B cell (primary cell): ENCODE results near the gene COL21A1. TPM values are rescaled to one million over a fixed set of nuclear protein-coding genes. Genes with fewer than 3 reads are reported as not detected.

Source experiments
- ATAC-seq: fragments of 200-7000 bp; cut with Tn5 transposase; one replicate; pipeline ENCODE4 v1.10.0; 2021; ENCODE audit warnings: low read depth, mild to moderate bottlenecking, moderate number of reproducible peaks, moderate library complexity
- CTCF ChIA-PET: fragments of 350-600 bp; sonication (Branson Sonifier 250); formaldehyde crosslinking; loops from one replicate; lab custom pipeline; 2021; ENCODE audit warnings: antibody characterized with exemption, inconsistent platforms; lab: Charles Lee
- POLR2A ChIA-PET: fragments of 350-600 bp; sonication (Branson Sonifier 250); formaldehyde crosslinking; loops from one replicate; lab custom pipeline; 2021; ENCODE audit warnings: antibody characterized with exemption; lab: Charles Lee
- DNase-seq: peaks from one replicate; pipeline ENCODE4 v3.0.0; 2013
- H2AFZ ChIP-seq: 2 replicates; pipeline ENCODE4 v1.6.1; 2012; ENCODE audit warnings: mild to moderate bottlenecking, low read depth, low read length; ENCODE audit not compliant: insufficient read depth, poor library complexity, severe bottlenecking
- H3K27ac ChIP-seq, 2 donors: 1 replicate in 1 of 2; 2 replicates in 1 of 2; pipeline ENCODE4 v1.5.1; 2012 to 2013; ENCODE audit warnings: low read length in 2 of 2, mild to moderate bottlenecking in 2 of 2, moderate library complexity in 1 of 2
- H3K27me3 ChIP-seq, 4 experiments: fragments of 200-600 bp in 1 of 4; sonication (generic) in 1 of 4; replicated peaks in 1 of 4; 1 replicate in 2 of 4; 2 replicates in 2 of 4; pipeline versions ENCODE4 v1.6.1 to v1.7.0; 2013 to 2016; ENCODE audit warnings: low read length in 3 of 4, mild to moderate bottlenecking in 2 of 4, mixed read lengths in 1 of 4, moderate library complexity in 1 of 4; ENCODE audit not compliant: insufficient read depth in 4 of 4, control insufficient read depth in 3 of 4; ENCODE audit errors: control extremely low read depth in 1 of 4
- H3K36me3 ChIP-seq, 2 experiments: replicated peaks in 1 of 2; 1 replicate in 1 of 2; 2 replicates in 1 of 2; pipeline versions ENCODE4 v1.6.1 to v1.7.1; 2013; ENCODE audit warnings: low read length in 1 of 2; ENCODE audit not compliant: insufficient read depth in 2 of 2, control insufficient read depth in 1 of 2; ENCODE audit errors: control extremely low read depth in 1 of 2, extremely low read depth in 1 of 2
- H3K4me1 ChIP-seq, 2 donors: fragments of 200-600 bp in 1 of 2; sonication (generic) in 1 of 2; 1 replicate in 1 of 2; 2 replicates in 1 of 2; pipeline versions ENCODE4 v1.5.1 to v1.6.1; 2013 to 2017; ENCODE audit warnings: low read length in 2 of 2; ENCODE audit not compliant: control insufficient read depth in 2 of 2, insufficient read depth in 2 of 2
- H3K4me2 ChIP-seq: replicated peaks from 2 replicates; pipeline ENCODE3; 2012; ENCODE audit warnings: mild to moderate bottlenecking, low read depth, low read length; ENCODE audit not compliant: poor library complexity, severe bottlenecking
- H3K4me3 ChIP-seq, 5 experiments: fragments of 200-600 bp in 1 of 5; sonication (generic) in 1 of 5; 1 replicate in 3 of 5; 2 replicates in 2 of 5; pipeline versions ENCODE4 v1.5.1 to v1.7.0; 2011 to 2016; ENCODE audit warnings: low read length in 4 of 5, mild to moderate bottlenecking in 4 of 5, low read depth in 2 of 5, control low read depth in 1 of 5, moderate library complexity in 1 of 5; ENCODE audit not compliant: insufficient read depth in 1 of 5; ENCODE audit errors: control extremely low read depth in 1 of 5, extremely low read depth in 1 of 5
- H3K79me2 ChIP-seq: fragments of 200-600 bp; sonication (generic); one replicate; pipeline ENCODE4 v1.6.0; 2016; ENCODE audit warnings: low read length; ENCODE audit not compliant: control insufficient read depth, insufficient read depth
- H3K9ac ChIP-seq: fragments of 200-600 bp; sonication (generic); 2 replicates; pipeline ENCODE4 v1.6.1; 2017; ENCODE audit warnings: mild to moderate bottlenecking, low read length, moderate library complexity
- H3K9me3 ChIP-seq, 3 donors: one replicate each; pipeline versions ENCODE4 v1.6.1 to v1.7.1; 2013; ENCODE audit warnings: low read length in 2 of 3; ENCODE audit not compliant: control insufficient read depth in 2 of 3, insufficient read depth in 1 of 3; ENCODE audit errors: control extremely low read depth in 1 of 3
- H4K20me1 ChIP-seq: 2 replicates; pipeline ENCODE4 v1.6.0; 2012; ENCODE audit warnings: mild to moderate bottlenecking, low read length; ENCODE audit not compliant: insufficient read depth, control insufficient read depth, poor library complexity, severe bottlenecking
- H3K27ac Mint-ChIP-seq: one replicate; pipeline ENCODE4 v1.8.0; 2021; ENCODE audit warnings: mixed read lengths
- H3K27me3 Mint-ChIP-seq: one replicate; pipeline ENCODE4 v1.8.0; 2021; ENCODE audit warnings: mixed read lengths
- H3K4me1 Mint-ChIP-seq: one replicate; pipeline ENCODE4 v1.8.0; 2021; ENCODE audit warnings: mixed read lengths
- H3K4me3 Mint-ChIP-seq: one replicate; pipeline ENCODE4 v1.8.0; 2021; ENCODE audit warnings: mixed read lengths
- H3K9me3 Mint-ChIP-seq: one replicate; pipeline ENCODE4 v1.8.0; 2022; ENCODE audit warnings: mixed read lengths; ENCODE audit not compliant: insufficient read depth
- EZH2 ChIP-seq: IDR thresholded peaks from 2 replicates; pipeline ENCODE4 v1.6.1; 2012; ENCODE audit warnings: borderline replicate concordance, low read depth, mild to moderate bottlenecking, moderate library complexity, low read length; ENCODE audit not compliant: insufficient read depth, poor library complexity, severe bottlenecking
- WGBS: methylation state at CpG from one replicate; pipeline ENCODE4 v1.1.5; 2013; ENCODE audit warnings: missing lambda C conversion rate; ENCODE audit not compliant: insufficient coverage; 5-methylcytosine and 5-hydroxymethylcytosine counted together
- intact Hi-C: fragments of 100-400 bp; cut with micrococcal nuclease; formaldehyde crosslinking; loops from one replicate; pipeline ENCODE4 v1.10.0; 2022
- polyA plus RNA-seq: library from polyadenylated mRNA; depleted of rRNA; stranded (reverse); fragments of >200 nt; gene quantifications from 2 replicates; pipeline ENCODE4 v1.2.3, GENCODE V29; 2012
- total RNA-seq, 2 donors: library from RNA; stranded (reverse); fragments of 120-200 nt in 1 of 2; gene quantifications; 1 replicate in 1 of 2; 2 replicates in 1 of 2; pipeline versions ENCODE4 v1.2.3 to v1.2.4, GENCODE V29; 2013 to 2022
- TF ChIP-seq, protein P1 (sequence below): fragments of 200-600 bp; IDR thresholded peaks from one replicate; pipeline ENCODE4 v1.8.0; 2022; ENCODE audit warnings: antibody characterized with exemption, mild to moderate bottlenecking

Gene COL21A1
- total and polyA plus RNA-seq, 2 donors (not counting 1 experiment from before 2014, with no cell fraction given): not detected

DNA sequence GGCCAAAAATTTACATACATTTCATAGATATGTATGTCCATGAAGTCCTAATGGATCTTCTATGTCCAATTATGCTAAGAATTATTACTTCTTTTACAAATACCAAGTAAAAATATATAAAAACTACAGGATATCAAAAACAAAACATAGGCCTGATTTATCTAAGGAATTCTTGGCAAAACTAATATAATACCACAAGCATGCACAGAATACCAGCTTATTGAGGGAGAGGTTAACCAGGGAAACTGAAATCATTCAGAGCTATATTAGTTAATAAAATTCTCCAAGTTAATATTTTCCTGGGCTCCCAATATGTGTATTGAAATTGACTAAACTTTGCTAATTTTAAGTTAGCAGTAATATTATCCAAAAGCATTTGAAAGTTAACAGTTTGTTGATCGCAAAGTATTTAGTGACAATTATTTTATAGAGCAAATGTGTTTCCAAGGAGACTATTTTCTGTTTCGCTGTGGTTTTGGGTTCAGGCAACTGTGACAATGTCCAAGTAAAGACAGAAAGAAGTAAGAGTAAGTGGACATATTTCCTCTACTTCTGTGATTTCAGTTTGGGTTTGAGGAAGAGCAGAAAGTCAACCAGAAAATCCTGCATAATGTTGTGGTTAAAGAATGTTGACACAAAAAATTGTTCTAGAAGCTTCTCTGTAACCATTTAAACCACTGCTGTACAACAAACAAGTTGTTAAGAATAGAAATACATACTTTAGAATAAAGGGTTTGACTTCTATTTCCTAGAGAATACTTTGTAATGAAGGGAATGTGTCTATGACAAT lies 167.4 kb downstream of the COL21A1 start:
- H3K27me3 ChIP-seq: no peaks in the 10 kb centered on the region
- no peak overlapping the region for H3K4me2 ChIP-seq
- H3K79me2 ChIP-seq: no peaks in the 10 kb centered on the region
- no peaks in the 10 kb centered on the region for H3K9me3 ChIP-seq
- Mint-ChIP-seq H3K4me1 (no peaks in the 10 kb centered on the region), H3K27ac (no peak overlapping the region), H3K27me3 (no peaks in the 10 kb centered on the region), H3K9me3 (no peaks in the 10 kb centered on the region), H3K4me3 (no peak overlapping the region)
- H3K4me3 ChIP-seq: no peak overlapping the region
- no peak for DNase-seq
- no peak for ATAC-seq
- no peaks in the 10 kb centered on the region for H3K4me1 ChIP-seq
- CTCF ChIA-PET: interaction anchor here (1.1 kb wide), 1 partner anchor 8 kb away, joined by 3 read pairs; no protein-coding TSS in a partner anchor
- no peak overlapping the region for H2AFZ ChIP-seq
- no peaks in the 10 kb centered on the region for H4K20me1 ChIP-seq
- no peak for TF ChIP-seq EZH2
- TF ChIP-seq, protein P1, sequence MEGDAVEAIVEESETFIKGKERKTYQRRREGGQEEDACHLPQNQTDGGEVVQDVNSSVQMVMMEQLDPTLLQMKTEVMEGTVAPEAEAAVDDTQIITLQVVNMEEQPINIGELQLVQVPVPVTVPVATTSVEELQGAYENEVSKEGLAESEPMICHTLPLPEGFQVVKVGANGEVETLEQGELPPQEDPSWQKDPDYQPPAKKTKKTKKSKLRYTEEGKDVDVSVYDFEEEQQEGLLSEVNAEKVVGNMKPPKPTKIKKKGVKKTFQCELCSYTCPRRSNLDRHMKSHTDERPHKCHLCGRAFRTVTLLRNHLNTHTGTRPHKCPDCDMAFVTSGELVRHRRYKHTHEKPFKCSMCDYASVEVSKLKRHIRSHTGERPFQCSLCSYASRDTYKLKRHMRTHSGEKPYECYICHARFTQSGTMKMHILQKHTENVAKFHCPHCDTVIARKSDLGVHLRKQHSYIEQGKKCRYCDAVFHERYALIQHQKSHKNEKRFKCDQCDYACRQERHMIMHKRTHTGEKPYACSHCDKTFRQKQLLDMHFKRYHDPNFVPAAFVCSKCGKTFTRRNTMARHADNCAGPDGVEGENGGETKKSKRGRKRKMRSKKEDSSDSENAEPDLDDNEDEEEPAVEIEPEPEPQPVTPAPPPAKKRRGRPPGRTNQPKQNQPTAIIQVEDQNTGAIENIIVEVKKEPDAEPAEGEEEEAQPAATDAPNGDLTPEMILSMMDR: no peak
- no peak overlapping the region for H3K9ac ChIP-seq
- intact Hi-C loops: no loop called here
- no peaks in the 10 kb centered on the region for H3K36me3 ChIP-seq
- WGBS: no CpG with 5 or more reads among the region's 2 CpGs
- H3K27ac ChIP-seq: no peak overlapping the region
- POLR2A ChIA-PET: no interaction called here

DNA sequence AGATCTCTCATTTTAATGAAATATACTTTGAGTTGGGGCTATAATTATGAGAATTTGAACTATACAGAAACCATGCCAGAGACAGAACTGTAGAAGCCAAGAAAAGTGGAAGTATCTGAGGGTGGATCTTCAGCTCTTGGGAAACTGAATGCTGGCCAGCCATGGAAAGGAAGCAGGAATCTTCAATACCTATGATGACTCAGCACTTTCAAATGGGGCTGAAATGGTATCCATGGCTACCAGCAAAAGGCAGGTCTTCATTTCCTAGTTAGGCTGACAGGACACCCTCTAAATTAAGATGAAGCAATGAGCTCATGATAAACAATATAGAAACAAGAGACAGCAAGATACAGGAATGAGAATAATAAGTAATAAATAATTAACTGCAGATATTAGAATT lies 171.3 kb downstream of the COL21A1 start:
- Histone ChIP-seq H3K9me3 (no peaks in the 10 kb centered on the region), H3K4me1 (no peaks in the 10 kb centered on the region), H3K27ac (no peak overlapping the region), H3K4me3 (no peak overlapping the region), H2AFZ (no peak overlapping the region), H3K79me2 (no peaks in the 10 kb centered on the region), H3K9ac (no peak overlapping the region), H4K20me1 (no peaks in the 10 kb centered on the region), H3K36me3 (no peaks in the 10 kb centered on the region), H3K4me2 (no peak overlapping the region), H3K27me3 (no peaks in the 10 kb centered on the region)
- CTCF ChIA-PET: no interaction called here
- intact Hi-C loops: no loop called here
- ATAC-seq (no peak), DNase-seq (no peak)
- POLR2A ChIA-PET: no interaction called here
- no peak overlapping the region for H3K27ac Mint-ChIP-seq
- no peaks in the 10 kb centered on the region for H3K4me1 Mint-ChIP-seq
- H3K4me3 Mint-ChIP-seq: no peak overlapping the region
- TF ChIP-seq, protein P1: no peak
- TF ChIP-seq EZH2: no peak
- H3K27me3 Mint-ChIP-seq: no peaks in the 10 kb centered on the region
- peaks cover 2% of the 10 kb centered on the region for H3K9me3 Mint-ChIP-seq
